ENCODE results near the gene RPS6KB2.
"Not testable (repeated sequence)": the region's sequence is repeated elsewhere in the genome, so short reads cannot be mapped to it uniquely, and the experiment has no call there.

The RPS6KB2 gene

DNA sequence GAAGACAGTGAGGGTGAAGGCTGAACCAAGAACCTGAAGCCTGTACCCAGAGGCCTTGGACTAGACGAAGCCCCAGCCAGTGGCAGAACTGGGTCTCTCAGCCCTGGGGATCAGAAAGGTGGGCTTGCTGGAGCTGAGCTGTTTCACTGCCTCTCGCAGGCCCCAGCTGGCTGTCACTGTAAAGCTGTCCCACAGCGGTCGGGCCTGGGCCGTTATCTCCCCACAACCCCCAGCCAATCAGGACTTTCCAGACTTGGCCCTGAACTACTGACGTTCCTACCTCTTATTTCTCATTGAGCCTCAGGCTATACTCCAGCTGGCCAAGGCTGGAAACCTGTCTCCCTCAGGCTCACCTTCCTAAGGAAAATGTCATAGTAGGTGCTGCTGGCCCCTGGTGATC lies 30.8 kb upstream of the RPS6KB2 start:
- Histone ChIP-seq H3K27ac (no peak overlapping the region), H3K4me3 (no peak overlapping the region)
- no peak for TF ChIP-seq CTCF (IDR thresholded peaks at IDR 0.05)
- no peak for DNase-seq (ENCODE audit: low spot score)

GRCh38 chr11:67397986-67398660 lies 30.2 kb upstream of the RPS6KB2 start:
- Histone ChIP-seq H3K27ac (no peak overlapping the region), H3K4me3 (no peak overlapping the region)
- no peak for TF ChIP-seq CTCF (IDR thresholded peaks at IDR 0.05)
- DNase-seq (ENCODE audit: low spot score): no peak

DNA sequence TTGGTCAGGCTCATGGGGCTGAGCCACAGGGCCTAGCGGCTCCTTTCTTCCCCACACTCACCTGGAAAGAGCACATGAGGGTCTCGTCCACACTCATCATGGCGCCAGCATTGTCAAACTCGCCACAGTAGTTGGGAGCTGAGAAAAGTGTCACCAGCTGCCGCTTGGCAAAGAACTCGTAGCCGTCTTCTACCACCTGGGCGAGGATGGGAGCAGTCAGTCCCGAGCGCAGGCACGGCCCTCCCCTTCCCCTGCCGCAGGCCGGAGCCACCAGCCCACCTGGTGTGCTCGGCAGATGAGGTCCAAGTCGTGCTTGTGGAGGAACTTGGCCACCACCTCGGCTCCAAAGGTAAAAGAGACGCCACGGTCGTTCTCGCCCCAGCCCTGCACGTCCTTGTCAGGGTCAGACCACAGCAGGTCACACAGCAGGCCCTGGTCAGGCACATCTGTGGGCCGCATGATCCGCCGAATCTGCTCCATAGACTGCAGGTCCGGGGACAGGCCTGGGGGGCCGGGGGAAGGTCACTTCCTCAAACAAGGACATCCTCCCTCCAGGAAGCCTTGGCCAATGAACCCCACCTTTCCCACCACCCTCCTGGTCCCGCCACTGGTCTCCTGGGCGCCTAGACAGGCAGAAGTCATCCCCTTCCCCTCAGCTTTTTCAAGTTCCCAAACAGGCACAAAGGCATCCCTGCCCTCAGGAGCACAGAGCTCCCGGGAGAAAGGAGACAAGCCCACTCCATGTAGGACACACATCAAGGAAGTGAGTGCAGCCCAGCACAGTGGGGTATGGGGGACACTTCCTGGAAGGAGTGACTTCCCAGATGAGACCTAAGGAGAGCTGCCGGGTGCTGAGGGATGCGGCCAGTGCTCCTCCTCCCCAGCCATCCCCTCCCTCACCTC lies 29.4 kb upstream of the RPS6KB2 start:
- no peak overlapping the region for H3K4me3 ChIP-seq
- H3K27ac ChIP-seq: no peak overlapping the region
- no peak for DNase-seq (ENCODE audit: low spot score)
- no peak for TF ChIP-seq CTCF (IDR thresholded peaks at IDR 0.05)

- DNase-seq (ENCODE audit: low spot score): no peak
- Histone ChIP-seq H3K27ac (peak overlapping the region; percentile 91 to 99), H3K4me3 (peak overlapping the region; percentile 94)
- no peak for TF ChIP-seq CTCF (IDR thresholded peaks at IDR 0.05)
Measured at GRCh38 chr11:67400251-67400941, 27.9 kb upstream of the RPS6KB2 start.

- H3K4me3 ChIP-seq: peak overlapping the region; percentile 94
- TF ChIP-seq CTCF (IDR thresholded peaks at IDR 0.05): no peak
- peak overlapping the region; percentile 91 to 99 for H3K27ac ChIP-seq
- DNase-seq (ENCODE audit: low spot score): no peak
Measured at GRCh38 chr11:67400942-67401494, 27.3 kb upstream of the RPS6KB2 start.

- peak within 1 kb of the TSS; percentile 94 for H3K4me3 ChIP-seq
- peak within 1 kb of the TSS; percentile 91 to 99 for H3K27ac ChIP-seq
- TF ChIP-seq CTCF (IDR thresholded peaks at IDR 0.05): peak; percentile 47
Measured at GRCh38 chr11:67401495-67402191, 26.7 kb upstream of the RPS6KB2 start, which contains the start of gene PPP1CA. Gene PPP1CA (minus strand): TSS chr11:67401858. CDS start chr11:67401782, 76 bp downstream.

DNA sequence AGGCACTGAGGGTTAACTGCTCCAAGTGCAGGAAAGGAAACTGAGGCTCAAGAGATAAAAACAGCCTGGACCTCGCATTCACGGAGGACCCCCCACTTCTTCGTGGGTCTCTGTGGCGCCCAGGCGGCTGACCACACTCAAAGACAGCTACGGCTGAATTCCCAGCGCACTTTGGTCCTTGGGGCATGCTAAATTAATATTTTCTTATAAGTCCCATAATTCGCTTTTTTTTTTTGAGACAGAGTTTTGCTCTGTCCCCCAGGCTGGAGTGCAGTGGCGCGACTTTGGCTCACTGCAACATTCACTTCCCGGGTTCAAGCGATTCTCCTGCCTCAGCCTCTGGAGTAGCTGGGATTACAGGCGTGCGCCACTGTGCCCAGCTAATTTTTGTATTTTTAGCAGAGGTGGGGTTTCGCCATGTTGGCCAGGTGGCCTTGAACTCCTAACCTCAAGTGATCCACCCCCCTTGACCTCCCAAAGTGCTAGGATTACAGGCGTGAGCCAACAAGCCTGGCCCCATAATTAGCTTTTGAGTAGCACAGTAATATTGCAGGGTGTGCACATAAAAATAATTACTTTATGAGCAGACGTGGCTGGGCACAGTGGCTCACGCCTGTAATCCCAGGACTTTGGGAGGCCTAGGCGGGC lies 26.0 kb upstream of the RPS6KB2 start:
- Histone ChIP-seq H3K4me3 (peak overlapping the region; percentile 94), H3K27ac (peak overlapping the region; percentile 91 to 99)
- DNase-seq (ENCODE audit: low spot score): not testable (repeated sequence)

More at GRCh38 chr11:67401495-67402191, 26.7 kb upstream of the RPS6KB2 start, which contains the start of gene PPP1CA:
- peak; percentile 93 for DNase-seq (ENCODE audit: low spot score)

DNA sequence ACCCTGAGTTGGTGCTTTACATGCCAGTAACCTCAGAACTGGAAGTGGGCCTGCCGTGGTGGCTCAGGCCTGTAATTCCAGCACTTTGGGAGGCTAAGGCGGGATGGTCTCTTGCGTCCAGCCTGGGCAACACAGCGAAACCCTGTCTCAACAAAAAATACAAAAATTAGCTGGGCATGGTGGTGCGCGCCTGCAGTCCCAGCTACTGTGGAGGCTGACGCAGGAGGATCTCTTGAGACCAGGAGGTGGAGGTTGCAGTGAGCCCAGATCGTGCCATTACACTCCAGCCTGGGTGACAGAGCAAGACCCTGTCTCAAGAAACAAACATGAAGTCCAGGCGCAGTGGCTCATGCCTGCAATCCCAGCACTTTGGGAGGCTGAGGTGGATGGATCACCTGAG lies 25.2 kb upstream of the RPS6KB2 start:
- not testable (repeated sequence) for DNase-seq (ENCODE audit: low spot score); H3K27ac ChIP-seq; H3K4me3 ChIP-seq

Measured in coronary artery (tissue), 2 donors.